HG03097 (cell line): ENCODE measurements around the gene PTPN14.
"Not testable (repeated sequence)": the region's sequence is repeated elsewhere in the genome, so short reads cannot be mapped to it uniquely, and the experiment has no call there.

ENCODE experiments used
- ATAC-seq: cut with Tn5 transposase; IDR thresholded peaks from one replicate; pipeline ENCODE4 v1.9.1; 2021; ENCODE audit not compliant: unreplicated experiment, low FRiP score

The PTPN14 gene

DNA sequence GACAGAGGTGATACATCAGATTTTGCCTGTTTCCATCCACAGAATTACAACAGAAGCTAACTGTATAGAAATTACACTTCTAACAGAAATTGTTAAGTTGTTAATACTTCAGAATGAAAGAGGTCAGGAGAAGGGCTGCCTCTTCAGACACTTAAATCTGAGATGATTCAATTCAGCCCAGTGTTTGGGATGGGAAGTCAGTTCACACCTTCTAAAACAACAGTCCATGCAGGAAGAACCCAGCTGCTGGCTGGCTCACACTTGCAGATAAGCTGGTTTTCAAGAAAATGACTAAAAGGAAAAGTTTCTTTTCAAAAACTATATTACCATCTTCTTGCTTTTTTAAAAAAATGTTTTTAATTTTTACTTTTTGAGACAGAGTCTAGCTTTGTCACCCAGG lies 138.1 kb downstream of the PTPN14 start:
- no peak for ATAC-seq

DNA sequence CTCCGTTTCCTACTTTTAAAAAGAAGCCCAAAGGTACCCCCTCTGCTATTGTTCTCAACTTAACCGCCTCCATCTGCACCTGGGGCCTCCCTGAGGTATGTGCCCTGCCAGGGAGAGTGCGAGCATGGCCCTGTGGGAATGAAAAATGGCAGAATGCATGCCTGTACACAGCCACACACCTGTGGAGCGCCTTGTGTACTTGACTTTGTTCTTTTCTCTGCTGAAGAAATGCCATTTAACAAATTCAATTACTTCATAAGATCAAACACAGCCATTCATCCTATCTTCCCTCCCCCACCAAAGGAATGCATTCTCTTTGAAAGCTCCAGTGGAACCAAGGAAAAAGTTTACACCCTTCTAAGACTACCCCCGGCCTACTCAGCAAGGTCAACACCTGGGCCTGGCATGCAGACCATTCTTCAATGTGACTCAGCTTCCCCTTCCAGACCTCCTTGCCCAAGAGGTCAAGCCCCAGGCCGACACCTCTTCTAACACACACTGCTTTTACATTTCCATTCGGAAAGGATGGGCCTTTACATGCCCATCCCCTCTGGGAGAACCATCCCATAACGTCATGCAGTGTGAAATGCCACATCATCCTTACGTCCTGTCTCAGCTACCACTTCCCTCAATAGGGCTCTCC lies 146.7 kb downstream of the PTPN14 start:
- ATAC-seq = peak; percentile 36

DNA sequence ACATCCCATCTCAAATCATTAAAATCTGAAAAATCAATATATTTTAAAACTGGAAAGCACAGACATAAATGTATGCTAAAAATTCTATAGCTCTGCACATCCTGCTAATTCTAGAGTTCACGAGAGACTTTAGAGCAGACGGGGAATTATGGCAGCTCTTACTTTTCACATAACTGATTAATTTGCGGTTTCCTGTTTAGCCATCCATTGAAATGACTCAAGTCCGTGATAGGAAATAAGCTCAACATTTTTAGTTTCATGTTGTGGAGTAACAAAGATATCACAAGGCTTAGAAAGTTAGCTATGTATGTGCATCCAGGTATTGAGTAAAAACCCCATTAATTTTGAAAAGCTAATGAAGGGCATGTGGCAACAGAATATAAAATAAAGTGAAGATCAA lies 147.2 kb downstream of the PTPN14 start:
- peak; percentile 90 for ATAC-seq

DNA sequence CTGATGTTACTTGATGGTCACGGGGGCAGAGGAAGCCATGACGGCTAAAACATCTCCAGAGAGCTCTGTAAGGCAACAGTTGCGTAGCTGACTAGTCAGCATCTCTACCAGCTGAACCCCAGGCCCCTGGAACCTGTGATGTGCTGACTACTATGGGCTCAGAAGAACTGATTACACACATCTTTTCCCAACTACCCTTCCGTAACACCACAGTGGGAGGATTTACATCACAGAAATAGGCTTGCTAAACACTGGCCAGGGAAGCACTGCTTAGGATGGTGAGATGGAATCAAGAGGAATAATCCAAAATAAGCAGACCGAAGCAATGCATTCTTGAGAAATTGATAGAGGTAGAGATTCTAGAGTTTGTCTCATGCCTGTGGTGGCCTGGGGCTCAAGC lies 148.0 kb downstream of the PTPN14 start:
- no peak for ATAC-seq

DNA sequence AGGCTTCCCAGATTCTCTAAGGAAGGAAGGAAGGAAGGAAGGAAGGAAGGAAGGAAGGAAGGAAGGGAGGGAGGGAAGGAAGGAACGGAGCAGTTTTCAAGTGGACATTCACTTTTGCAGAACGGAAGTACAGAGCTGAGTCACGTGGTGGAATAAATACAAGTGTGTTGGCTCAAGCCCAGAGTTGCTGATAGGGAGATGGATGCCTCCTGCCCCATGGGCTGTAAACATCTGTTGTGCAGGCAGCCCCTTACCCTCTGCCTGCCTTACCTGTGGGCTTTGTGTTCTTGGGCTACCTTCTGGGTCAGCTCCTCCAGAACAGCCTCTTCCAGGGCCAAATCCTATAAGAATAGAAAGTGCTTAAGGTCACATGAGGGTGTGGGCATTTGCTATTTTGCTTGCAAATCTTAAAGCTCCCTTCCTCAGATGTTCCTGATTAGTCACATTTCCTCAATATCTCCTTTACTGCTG lies 148.8 kb downstream of the PTPN14 start:
- no peak for ATAC-seq

DNA sequence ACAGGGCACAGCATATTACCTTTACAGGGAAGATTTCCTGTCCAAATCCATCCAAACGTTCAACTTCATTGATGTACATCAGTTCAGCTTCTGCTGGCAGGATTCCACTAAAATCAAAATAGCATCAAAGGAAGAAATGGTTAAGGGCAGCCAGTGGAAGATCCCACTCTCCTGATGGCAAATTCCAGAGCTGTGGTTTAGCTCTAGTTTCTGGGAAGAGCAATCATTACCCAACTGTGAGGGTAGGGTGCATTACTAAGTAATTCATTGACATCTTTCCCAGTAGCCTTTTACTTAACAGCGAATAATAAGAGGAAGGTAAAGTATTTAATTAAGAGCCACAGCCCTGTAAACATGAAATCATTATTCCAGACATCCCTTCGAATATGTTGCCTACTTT lies 149.7 kb downstream of the PTPN14 start:
- no peak for ATAC-seq

DNA sequence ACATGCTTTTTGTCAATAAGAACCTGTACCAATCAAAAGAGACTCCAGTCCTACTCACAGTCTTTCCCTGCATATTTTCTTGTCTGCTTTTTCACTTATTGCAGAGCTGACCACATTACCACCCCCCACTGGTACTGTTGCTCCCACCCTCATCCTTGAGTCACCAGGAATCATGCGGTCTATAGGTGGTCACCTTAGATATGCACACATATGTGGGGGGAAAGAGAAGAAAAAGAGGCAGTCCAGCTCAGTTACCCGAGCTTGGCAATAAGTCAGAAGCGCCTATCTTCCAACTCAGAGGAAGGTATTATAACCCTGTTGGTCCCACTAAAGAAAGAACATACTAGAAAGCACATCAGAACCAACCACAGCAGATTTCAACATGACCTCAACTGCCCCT lies 151.3 kb downstream of the PTPN14 start:
- no peak for ATAC-seq

DNA sequence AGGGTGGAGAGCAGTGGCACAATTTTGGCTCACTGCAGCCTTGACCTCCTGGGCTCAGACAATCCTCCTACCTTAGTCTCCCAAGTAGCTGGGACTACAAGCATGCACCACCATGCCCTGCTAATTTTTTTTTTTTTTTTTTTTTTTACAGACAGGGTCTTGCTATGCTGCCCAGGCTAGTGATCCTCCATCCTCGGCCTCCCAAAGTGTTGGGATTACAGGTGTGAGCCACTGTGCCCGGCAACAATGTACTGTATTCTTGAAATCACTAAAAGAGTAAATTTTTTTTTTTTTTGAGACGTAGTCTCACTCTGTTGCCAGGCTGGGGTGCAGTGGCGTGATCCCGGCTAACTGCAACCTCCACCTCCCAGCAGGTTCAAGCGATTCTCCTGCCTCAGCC lies 152.9 kb downstream of the PTPN14 start:
- no peak for ATAC-seq

DNA sequence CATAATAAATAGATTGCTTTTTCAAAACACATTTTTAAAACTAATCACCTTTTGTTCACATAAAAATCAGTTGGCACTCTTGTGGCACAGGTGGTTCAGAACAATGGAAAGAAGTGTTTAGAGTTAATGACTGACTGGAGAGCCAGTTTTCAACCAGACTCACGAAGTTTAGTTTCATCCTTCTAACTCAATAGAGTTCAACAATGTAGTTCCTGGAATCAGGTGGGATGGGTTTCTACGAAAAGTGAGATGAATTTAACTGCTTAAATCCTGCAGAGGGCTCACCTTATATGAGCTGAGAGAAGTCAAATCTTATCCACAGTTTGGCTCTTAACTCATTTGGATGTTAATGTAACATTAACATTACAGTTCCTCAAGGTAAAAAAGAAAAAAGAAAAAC lies 153.9 kb downstream of the PTPN14 start:
- ATAC-seq = no peak

DNA sequence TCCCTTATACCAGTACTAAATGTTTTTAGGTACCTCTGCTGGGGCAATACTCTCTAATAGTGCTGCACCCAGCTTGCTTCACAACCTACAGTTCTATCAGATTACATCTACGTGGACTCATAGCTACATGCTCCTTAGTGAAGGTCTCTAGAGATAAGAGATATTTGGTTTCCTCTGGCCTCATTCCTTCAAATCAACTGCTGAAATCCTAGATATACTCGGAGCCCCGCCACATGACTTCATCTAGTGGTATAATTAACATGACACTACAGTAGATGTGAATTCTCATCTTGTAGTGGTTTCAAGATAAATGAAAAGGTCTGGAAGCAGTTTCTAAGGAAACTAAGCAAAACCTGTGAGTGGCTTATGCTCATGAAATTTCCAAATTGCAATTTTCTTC lies 155.1 kb downstream of the PTPN14 start:
- ATAC-seq = no peak

DNA sequence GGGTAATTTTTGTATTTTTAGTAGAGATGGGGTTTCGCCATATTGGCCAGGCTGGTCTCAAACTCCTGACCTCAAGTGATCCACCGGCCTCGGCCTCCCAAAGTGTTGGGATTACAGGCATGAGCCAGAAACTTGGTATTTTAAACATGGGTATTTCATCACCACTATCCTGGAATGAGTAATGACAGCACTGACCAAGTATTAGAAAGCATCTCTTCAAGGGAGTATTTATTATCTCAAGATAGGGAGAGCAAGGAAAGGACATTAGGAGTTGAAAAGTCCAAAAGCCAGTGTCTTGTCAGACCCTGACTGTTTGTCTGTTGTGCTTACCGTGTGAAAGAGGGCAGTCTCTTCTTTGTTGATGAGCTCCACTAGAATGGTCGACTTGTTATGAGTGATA lies 156.8 kb downstream of the PTPN14 start:
- ATAC-seq = not testable (repeated sequence)

DNA sequence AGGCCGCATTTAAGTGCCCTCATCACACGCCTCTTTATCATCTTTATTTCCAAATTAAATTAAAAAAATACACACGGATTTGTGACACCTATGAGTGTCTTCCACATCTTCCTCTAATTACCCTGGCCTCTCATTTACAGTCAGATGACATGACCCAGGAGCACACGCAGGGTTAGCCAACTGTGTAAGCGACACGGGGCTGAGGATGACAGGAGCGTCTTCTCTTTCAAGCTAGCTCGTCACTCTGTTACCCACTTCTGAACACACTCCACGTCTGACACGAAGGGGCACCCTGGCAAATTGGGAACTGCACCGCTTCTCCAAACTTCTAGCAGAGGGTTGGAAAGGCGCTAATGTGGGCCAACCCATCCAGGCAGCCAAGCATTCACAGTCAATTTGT lies 158.3 kb downstream of the PTPN14 start:
- ATAC-seq = no peak

DNA sequence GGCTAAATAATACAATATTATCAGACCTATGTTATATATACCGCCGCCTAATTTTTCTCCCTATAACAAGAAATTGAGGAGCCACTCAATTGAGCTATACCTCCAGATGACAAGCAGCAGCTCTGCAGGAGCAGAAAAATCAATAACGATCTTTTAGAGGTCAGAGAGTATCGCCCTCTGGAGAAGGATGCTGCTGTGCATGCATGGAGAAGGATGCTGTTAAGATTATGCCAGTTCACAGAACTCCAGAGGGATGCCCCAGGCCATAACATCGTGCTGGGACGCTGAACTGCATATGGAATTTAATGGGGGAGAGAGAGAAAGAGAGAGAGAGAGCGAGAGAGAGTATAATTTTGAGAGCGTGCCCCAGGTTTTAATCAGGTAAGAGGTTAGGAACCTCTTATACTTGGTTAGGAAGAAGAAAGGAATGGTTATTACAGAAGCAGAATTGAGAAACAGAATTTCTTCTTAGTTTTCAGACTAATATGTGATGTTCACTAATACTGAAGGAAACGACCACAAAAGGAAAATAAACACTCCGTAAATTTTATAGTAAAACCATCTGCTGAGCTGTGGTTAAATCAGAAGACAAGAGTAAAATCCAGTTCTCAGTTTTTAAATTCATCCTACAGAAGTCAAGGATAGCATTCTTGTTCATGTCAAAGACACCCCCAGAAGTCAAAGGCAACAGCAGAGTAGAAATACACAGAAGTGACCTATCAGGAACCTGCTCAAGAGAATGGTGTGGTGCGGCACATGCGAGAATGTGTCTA lies 159.3 kb downstream of the PTPN14 start:
- no peak for ATAC-seq

DNA sequence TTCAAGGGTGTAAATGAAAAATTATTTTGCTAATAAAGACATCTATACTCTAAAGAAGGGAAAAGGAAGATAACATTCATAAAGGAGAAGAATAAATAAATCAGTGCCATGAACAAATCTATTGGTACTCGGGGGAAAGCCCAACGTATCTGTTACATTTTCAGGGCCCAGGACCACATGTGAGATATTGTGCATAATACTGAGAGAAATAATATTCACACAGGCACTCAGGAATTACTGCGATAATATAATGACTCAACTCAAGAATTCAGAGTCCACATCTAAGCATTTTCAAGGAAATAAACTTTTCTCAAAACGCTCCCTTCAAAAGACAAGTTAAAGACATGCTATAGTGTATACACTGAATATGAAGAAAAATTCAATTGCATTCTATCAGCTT lies 161.7 kb downstream of the PTPN14 start:
- ATAC-seq = no peak

DNA sequence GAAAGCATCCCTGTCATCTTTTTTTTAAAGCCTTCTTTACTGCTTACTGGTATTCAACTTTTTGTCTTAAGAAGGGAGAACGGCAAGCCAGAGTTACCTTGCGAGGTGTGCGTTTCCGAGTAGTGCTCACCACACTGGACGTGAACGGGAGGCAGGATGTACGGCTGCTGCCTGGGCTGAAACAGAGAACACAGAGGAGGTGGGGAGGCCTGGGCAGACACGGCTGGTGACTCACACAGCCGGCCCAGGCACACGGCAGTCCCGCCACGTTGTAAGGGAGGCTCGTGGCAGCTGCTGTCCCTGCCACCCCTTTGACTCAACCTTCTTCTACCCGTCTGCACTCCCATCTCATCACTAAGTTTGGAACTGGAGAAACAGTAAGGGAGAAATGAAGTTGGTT lies 164.7 kb downstream of the PTPN14 start:
- ATAC-seq = no peak

DNA sequence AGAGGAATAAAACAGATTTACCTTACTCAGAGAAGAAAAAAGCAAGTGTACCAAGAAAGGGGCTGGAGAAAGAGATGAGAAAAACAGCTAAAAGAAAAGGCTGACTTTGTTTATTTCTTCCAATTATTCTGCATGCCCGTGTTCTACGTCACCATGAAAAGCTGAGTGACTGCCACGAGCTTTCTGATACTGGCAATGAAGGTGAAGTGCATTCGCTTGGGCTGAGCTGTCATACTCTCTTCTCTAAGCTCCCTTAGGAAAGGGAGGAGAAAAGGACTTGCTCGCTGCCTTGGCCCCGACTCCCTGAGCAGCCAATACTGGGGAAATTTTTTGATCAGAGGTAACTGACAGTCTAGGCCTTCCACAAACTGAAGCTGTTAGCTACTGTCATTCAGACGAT lies 165.1 kb downstream of the PTPN14 start:
- ATAC-seq = no peak

DNA sequence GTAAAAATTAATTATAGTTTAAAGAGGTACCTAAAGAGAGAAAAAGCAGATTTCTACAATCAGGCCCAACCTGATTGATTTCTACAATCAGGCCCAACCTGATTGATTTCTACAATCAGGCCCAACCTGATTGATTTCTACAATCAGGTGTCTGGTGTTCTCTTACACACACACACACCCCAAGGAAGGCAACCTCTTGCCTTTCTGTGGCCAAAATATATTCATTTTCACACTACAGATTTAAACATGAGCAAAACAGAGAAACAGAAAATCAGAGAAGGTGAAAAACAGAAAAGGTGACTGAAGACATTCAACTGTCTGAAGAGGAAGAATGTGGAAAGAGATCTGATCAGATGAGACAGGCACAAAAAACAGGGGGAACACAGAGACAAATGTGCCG lies 166.0 kb downstream of the PTPN14 start:
- ATAC-seq = no peak

DNA sequence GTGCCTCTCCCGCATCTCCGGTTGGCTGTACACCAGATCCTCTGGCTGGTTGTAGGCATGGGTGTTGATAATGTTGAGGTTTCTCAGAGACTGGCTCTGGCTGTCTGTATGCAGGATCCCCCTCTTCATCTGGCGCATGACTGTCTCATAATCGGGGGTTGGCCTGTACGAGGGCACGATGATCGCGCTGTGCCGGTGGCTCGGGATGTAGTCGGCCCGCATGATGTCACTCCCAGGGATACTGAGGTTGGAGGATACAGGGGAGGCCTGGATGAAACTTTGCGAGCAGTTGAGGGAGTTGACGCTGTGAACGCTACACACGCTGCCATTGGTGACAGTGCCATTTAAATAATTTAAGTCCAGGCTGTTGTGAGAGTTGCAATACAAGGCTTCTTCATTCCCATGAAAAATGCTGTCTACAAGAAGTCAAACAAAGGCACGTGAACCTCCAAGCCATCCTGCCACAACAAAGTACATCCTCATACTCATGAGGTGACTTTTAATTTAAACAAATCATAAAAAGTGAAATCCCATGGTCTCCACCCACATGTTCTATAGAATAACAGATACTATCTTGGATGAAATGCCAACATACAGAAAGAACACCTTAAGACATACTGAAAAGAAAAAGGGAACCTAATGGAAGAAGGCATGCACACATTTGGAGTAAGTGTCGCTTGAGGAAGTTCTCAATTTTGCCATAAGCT lies 166.9 kb downstream of the PTPN14 start:
- no peak for ATAC-seq

DNA sequence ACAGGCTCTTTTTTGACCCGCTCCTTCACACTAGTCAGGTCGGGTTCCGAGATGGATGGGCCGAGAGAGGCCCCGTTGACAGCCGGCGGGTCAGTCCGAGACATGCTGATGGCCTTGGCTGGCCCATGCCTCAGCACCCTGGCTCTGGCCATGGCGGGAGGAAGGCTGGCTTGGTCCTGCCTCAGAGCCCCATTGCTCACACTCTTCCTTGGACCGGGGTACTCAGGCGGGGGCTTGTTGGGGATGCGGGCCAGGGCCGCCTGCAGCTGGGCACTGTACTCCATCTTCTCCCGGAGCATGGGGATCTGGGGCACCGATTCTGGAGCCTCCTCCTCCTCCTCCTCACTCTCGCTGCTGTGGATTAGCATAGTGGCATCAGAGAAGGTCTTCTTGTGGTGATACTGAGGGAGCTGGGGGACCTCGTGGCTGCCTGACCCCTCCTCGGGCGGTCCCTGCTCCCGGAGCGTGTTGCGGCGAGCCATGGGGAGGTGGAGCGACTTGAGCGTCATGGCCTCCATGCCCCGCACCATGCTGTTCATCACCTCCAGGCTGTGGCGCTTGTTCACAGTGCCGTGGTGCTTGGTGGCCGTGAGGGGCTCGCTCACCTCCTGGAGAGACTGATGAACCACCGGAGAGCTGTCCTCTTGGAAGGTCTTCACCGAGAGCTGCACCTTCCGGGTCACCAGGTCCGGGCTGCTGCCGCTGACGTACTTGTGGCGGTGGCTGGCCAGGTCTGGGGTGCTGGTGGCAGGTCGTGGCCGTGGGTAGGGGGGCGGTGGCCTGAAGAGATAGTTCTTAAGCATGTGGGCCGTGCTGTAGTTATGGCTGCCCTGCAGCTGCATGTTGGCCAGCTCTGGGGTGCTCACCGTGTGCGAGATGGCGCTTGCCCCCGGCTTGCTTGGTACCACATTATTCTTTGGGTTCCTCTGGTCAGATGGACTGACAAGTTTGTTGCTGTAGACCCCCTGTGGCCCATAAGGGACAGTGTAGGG lies 167.7 kb downstream of the PTPN14 start:
- ATAC-seq = no peak

DNA sequence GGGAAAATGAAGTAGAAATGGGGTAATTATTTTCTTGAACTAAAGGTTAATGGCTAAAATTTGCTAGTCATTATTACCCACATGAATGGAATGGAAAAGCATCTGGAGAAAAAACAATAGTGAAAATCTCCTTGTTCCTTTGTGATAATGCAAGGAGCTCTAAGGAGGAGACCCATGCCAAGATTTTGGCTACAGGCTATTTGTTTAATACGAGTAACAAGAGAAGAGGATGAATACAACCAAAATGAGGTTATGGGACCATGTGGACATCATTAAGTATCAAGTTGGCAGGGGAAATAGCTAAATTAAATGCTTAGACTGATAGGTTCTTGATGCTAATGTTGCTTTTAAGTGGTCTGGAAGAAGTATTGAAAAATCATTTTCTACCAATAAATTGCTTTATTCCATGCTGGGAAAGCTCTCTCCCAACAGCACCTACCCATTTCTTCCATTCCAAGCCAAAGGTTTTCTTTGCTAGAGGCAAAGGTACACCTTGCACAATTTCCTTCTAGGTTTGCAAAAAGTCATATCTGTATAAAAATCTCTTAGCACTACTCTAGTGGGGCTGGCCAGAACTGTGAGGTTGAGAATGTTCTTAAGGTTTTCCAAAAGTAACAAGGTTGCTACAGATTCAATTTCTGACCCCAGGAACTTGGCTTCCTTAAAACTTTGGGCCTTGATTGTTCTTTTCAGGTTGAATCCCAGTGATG lies 170.3 kb downstream of the PTPN14 start:
- ATAC-seq = no peak
